Stimulated activated CD8-positive, alpha-beta memory T cell treated with anti-CD3 and anti-CD28 coated beads, Interleukin-15, amount 100 ng/mL, for 48 hours (primary cell): ENCODE data around the gene VIP.

Experiments used
- DNase-seq, 2 donors: peaks; one replicate each; pipeline ENCODE4 v3.0.0-alpha.2; 2020; ENCODE audit warnings: low read depth in 2 of 2

Gene VIP

GRCh38 chr6:152783217-152783878 is 32.8 kb downstream of the VIP start:
- no peak for DNase-seq

- no peak for DNase-seq
Measured at GRCh38 chr6:152794696-152795095, 44.1 kb downstream of the VIP start.

GRCh38 chr6:152804150-152804549 is 53.6 kb downstream of the VIP start:
- DNase-seq = no peak
